CD4-positive, alpha-beta T cell treated with Interleukin-15 for 1 hour (primary cell): Measurements from ENCODE around the gene GPR108.
A peak's percentile ranks its signal among the peaks of the same experiment; 100 is the strongest.
"Not testable (repeated sequence)": the region's sequence is repeated elsewhere in the genome, so short reads cannot be mapped to it uniquely, and the experiment has no call there.

Experiments used
- DNase-seq: peaks from one replicate; pipeline ENCODE4 v3.0.0-alpha.2; 2020

GPR108 gene

GRCh38 chr19:6718741-6719539 lies 18.4 kb downstream of the GPR108 start:
- no peak for DNase-seq

- no peak for DNase-seq
These were observed 19.2 kb downstream of the GPR108 start for GRCh38 chr19:6718111-6718740.

- no peak for DNase-seq
These were observed 19.9 kb downstream of the GPR108 start for GRCh38 chr19:6717441-6717971.

GRCh38 chr19:6717036-6717435 lies 20.3 kb downstream of the GPR108 start:
- DNase-seq, result no peak

- DNase-seq, result no peak
These were observed 20.8 kb downstream of the GPR108 start for GRCh38 chr19:6716610-6716970.

GRCh38 chr19:6714749-6715555 lies 22.4 kb downstream of the GPR108 start:
- DNase-seq, result no peak

- DNase-seq, result no peak
These were observed 23.3 kb downstream of the GPR108 start for GRCh38 chr19:6713773-6714692.

GRCh38 chr19:6712692-6713670 lies 24.4 kb downstream of the GPR108 start:
- no peak for DNase-seq

- no peak for DNase-seq
These were observed 25.1 kb downstream of the GPR108 start for GRCh38 chr19:6712231-6712630.

GRCh38 chr19:6711605-6712004 lies 25.8 kb downstream of the GPR108 start:
- DNase-seq, result no peak

GRCh38 chr19:6711078-6711361 lies 26.4 kb downstream of the GPR108 start:
- DNase-seq, result no peak

GRCh38 chr19:6710273-6711077 lies 26.9 kb downstream of the GPR108 start:
- peak; percentile 34 for DNase-seq

- DNase-seq, result no peak
These were observed 27.8 kb downstream of the GPR108 start for GRCh38 chr19:6709549-6709948.

GRCh38 chr19:6708913-6709312 lies 28.5 kb downstream of the GPR108 start:
- DNase-seq, result not testable (repeated sequence)

GRCh38 chr19:6708346-6708745 lies 29.0 kb downstream of the GPR108 start:
- DNase-seq, result no peak

GRCh38 chr19:6707658-6708018 lies 29.7 kb downstream of the GPR108 start:
- no peak for DNase-seq

- DNase-seq, result no peak
These were observed 30.2 kb downstream of the GPR108 start for GRCh38 chr19:6707011-6707657.

GRCh38 chr19:6706633-6706958 lies 30.8 kb downstream of the GPR108 start:
- DNase-seq, result no peak

- no peak for DNase-seq
These were observed 31.3 kb downstream of the GPR108 start for GRCh38 chr19:6705931-6706632.
